Heart right ventricle (tissue), 12 donors: Measurements from ENCODE around the gene HYCC1. TPM values are rescaled to one million over a fixed set of nuclear protein-coding genes. Genes with fewer than 3 reads are reported as not detected.

Experiments
- polyA plus RNA-seq, 2 donors: library from polyadenylated mRNA; stranded (reverse); fragments of 200-250 nt; gene quantifications; one replicate each; pipeline ENCODE4 v1.2.3, GENCODE V29; 2013
- total RNA-seq, 10 donors: library from RNA; stranded (reverse); fragmentation: NEBNext Ultra II Directional in 3 of 10; extraction: Animal tissue kit (Norgen Biotek cat#: 25700) in 3 of 10; gene quantifications; one replicate each; pipeline versions ENCODE4 v1.2.1 to v1.2.4, GENCODE V29; 2021 to 2023
- donor health status: ischemic (EF 13 %, LVEDD 7.1; RV severe dilation, severe dysfunction).
- donor health status: healthy with polysubstance abuse.
- donor health status: DM: no; HTN: yes; CAD: no.
- donor health status: DM: no; HTN: no; CAD: no.
- donor health status: ischemic (EF 25% LVEDD 6.9; RV normal size, moderate dysfunction).
- donor health status: ischemic (EF 25% LVEDD 5.7; RV mildly dilated, moderate dysfunction).
- donor health status: healthy.
- donor health status: nonischemic (EF 11% LVEDD 7.7; RV severe dilation, severe dysfunction).
- donor health status: DM: yes; HTN: yes; CAD: no.
- donor health status: PGD.
- donor health status: ischemic (EF 29% LVEDD 5.4; RV normal size, mild dysfunction).
- donor health status: nonischemic (EF 23%, LVEDD 6.1; RV moderate dilation, normal function).

The HYCC1 gene
- total and polyA plus RNA-seq, 12 donors, result 5.9 to 39.6 (median 33.2) TPM

Other genes starting within 250 kb of the HYCC1 start
- gene TOMM7, start 191.3 kb downstream of the HYCC1 start, total RNA-seq, result 100 to 1,000 TPM; 454 to 532 (median 524) TPM
- 100 to 1,000 TPM; 149 to 346 TPM for gene TOMM7, start 191.3 kb downstream of the HYCC1 start, polyA plus RNA-seq
- gene KLHL7, start 91.7 kb upstream of the HYCC1 start, total RNA-seq, result 100 to 1,000 TPM in 9 of 10 donors, 10 to 100 TPM in 1; 86.3 to 159 (median 146) TPM
- gene KLHL7, start 91.7 kb upstream of the HYCC1 start, polyA plus RNA-seq, result 10 to 100 TPM; 27.1 to 55.2 TPM
- gene NUP42, start 167.9 kb upstream of the HYCC1 start, total RNA-seq, result 10 to 100 TPM; 14.7 to 25.1 (median 19.7) TPM
- 10 to 100 TPM; 21.8 to 26.1 TPM for gene NUP42, start 167.9 kb upstream of the HYCC1 start, polyA plus RNA-seq
- 100 to 1,000 TPM; 157 to 612 (median 228) TPM for gene GPNMB, start 232.6 kb upstream of the HYCC1 start, total RNA-seq
- gene GPNMB, start 232.6 kb upstream of the HYCC1 start, polyA plus RNA-seq, result 100 to 1,000 TPM in 1 of 2 donors, 10 to 100 TPM in 1; 49.6 to 200 TPM